Stomach (tissue), 4 donors: ENCODE data around the gene GOLGA7B.
"Not testable (repeated sequence)": the region's sequence is repeated elsewhere in the genome, so short reads cannot be mapped to it uniquely, and the experiment has no call there.

Experiments used
- EP300 ChIP-seq: sonication (generic); formaldehyde crosslinking; IDR thresholded peaks from one replicate; pipeline ENCODE4 v1.6.1; 2017; ENCODE audit warnings: antibody characterized with exemption
- POLR2A ChIP-seq, 4 donors: fragments of 450-650 bp; IDR thresholded peaks; one replicate each; pipeline ENCODE4 v1.6.1; 2016; ENCODE audit warnings: antibody characterized with exemption in 4 of 4, control low read depth in 2 of 4, mild to moderate bottlenecking in 1 of 4, moderate library complexity in 1 of 4
- POLR2AphosphoS5 ChIP-seq, 3 donors: sonication (generic); formaldehyde crosslinking; IDR thresholded peaks; one replicate each; pipeline ENCODE4 v1.6.1; 2016; ENCODE audit warnings: antibody characterized with exemption in 3 of 3

DNA sequence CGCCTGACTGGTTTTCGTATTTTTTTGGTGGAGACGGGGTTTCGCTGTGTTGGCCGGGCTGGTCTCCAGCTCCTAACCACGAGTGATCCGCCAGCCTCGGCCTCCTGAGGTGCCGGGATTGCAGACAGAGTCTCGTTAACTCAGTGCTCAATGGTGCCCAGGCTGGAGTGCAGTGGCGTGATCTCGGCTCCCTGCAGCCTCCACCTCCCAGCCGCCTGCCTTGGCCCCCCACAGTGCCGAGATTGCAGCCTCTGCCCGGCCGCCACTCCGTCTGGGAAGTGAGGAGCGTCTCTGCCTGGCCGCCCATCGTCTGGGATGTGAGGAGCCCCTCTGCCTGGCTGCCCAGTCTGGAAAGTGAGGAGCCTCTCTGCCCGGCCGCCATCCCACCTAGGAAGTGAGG is 8.5 kb upstream of the GOLGA7B start:
- not testable (repeated sequence) for TF ChIP-seq POLR2A (IDR thresholded peaks at IDR 0.05); EP300; POLR2AphosphoS5 (IDR thresholded peaks at IDR 0.05)
